Measurements from ENCODE around the gene TNIK.
A peak's percentile ranks its signal among the peaks of the same experiment; 100 is the strongest.

DNA sequence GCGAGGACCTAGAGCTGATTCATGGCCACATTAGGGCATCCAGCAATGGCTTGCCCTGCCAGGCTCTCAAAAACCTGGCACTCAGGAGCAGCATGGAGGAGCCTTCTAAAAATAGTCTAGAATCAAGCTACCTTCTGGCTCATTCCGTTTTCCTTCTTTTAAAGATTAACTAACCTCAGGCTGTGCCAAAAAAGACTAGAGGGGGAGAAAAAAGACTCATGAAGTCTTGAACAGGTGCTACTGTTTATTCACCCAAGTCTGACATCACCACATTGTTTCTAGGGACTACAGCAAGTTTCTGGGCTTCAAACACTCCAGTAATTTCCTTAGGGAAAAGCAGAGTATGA is 125.8 kb downstream of the TNIK start:
- TF ChIP-seq, protein P1, sequence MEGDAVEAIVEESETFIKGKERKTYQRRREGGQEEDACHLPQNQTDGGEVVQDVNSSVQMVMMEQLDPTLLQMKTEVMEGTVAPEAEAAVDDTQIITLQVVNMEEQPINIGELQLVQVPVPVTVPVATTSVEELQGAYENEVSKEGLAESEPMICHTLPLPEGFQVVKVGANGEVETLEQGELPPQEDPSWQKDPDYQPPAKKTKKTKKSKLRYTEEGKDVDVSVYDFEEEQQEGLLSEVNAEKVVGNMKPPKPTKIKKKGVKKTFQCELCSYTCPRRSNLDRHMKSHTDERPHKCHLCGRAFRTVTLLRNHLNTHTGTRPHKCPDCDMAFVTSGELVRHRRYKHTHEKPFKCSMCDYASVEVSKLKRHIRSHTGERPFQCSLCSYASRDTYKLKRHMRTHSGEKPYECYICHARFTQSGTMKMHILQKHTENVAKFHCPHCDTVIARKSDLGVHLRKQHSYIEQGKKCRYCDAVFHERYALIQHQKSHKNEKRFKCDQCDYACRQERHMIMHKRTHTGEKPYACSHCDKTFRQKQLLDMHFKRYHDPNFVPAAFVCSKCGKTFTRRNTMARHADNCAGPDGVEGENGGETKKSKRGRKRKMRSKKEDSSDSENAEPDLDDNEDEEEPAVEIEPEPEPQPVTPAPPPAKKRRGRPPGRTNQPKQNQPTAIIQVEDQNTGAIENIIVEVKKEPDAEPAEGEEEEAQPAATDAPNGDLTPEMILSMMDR (IDR thresholded peaks at IDR 0.05): no peak
- TF ChIP-seq POLR2AphosphoS5 (IDR thresholded peaks at IDR 0.05): peak; percentile 31
- TF ChIP-seq POLR2A (IDR thresholded peaks at IDR 0.05): no peak

All from gastroesophageal sphincter (tissue), 3 donors.